Trophoblast cell (in vitro differentiated cells and primary cell): ENCODE results near the gene MRPL42.

Experiments used
- DNase-seq, 2 donors: peaks; one replicate each; pipeline ENCODE4 v3.0.0-alpha.2; 2016
- H2AFZ ChIP-seq: 2 replicates; pipeline ENCODE4 v1.6.1; 2013; ENCODE audit warnings: low read length, moderate library complexity, mild to moderate bottlenecking; ENCODE audit not compliant: insufficient read depth, poor library complexity
- H2AK5ac ChIP-seq: 2 replicates; pipeline ENCODE4 v1.6.1; 2013; ENCODE audit warnings: mild to moderate bottlenecking, low read length
- H2BK120ac ChIP-seq: 2 replicates; pipeline ENCODE4 v1.6.1; 2013; ENCODE audit warnings: low read length, mild to moderate bottlenecking, moderate library complexity; ENCODE audit not compliant: insufficient read depth, poor library complexity
- H2BK12ac ChIP-seq: 2 replicates; pipeline ENCODE4 v1.6.1; 2013; ENCODE audit warnings: mild to moderate bottlenecking, low read length, moderate library complexity
- H2BK5ac ChIP-seq: 2 replicates; pipeline ENCODE4 v1.6.1; 2013; ENCODE audit warnings: low read length, low read depth, moderate library complexity, mild to moderate bottlenecking; ENCODE audit not compliant: poor library complexity
- H3K14ac ChIP-seq: 2 replicates; pipeline ENCODE4 v1.6.1; 2013; ENCODE audit warnings: mild to moderate bottlenecking, low read length
- H3K18ac ChIP-seq: 2 replicates; pipeline ENCODE4 v1.6.1; 2013; ENCODE audit warnings: mild to moderate bottlenecking, low read length
- H3K23ac ChIP-seq: 2 replicates; pipeline ENCODE4 v1.6.1; 2013; ENCODE audit warnings: low read length
- H3K27ac ChIP-seq: 2 replicates; pipeline ENCODE4 v1.5.1; 2013; ENCODE audit warnings: low read depth, mild to moderate bottlenecking, inconsistent platforms, low read length, moderate library complexity
- H3K27me3 ChIP-seq: 2 replicates; pipeline ENCODE4 v1.6.1; 2013; ENCODE audit warnings: inconsistent platforms, mild to moderate bottlenecking, low read length, moderate library complexity; ENCODE audit not compliant: insufficient read depth
- H3K36me3 ChIP-seq, 2 experiments: 1 replicate in 1 of 2; 2 replicates in 1 of 2; pipeline ENCODE4 v1.6.1; 2013; ENCODE audit warnings: low read length in 2 of 2, mild to moderate bottlenecking in 2 of 2, moderate library complexity in 1 of 2; ENCODE audit not compliant: insufficient read depth in 2 of 2, control insufficient read depth in 1 of 2
- H3K4ac ChIP-seq: 2 replicates; pipeline ENCODE4 v1.6.1; 2013; ENCODE audit warnings: low read depth, mild to moderate bottlenecking, low read length, moderate library complexity
- H3K4me1 ChIP-seq, 2 experiments: 1 replicate in 1 of 2; 2 replicates in 1 of 2; pipeline ENCODE4 v1.6.1; 2013; ENCODE audit warnings: low read length in 2 of 2, mild to moderate bottlenecking in 2 of 2, moderate library complexity in 1 of 2; ENCODE audit not compliant: insufficient read depth in 2 of 2, control insufficient read depth in 1 of 2
- H3K4me2 ChIP-seq: 2 replicates; pipeline ENCODE4 v1.6.1; 2013; ENCODE audit warnings: inconsistent platforms, mild to moderate bottlenecking, low read length, moderate library complexity
- H3K4me3 ChIP-seq: 2 replicates; pipeline ENCODE4 v1.5.1; 2013; ENCODE audit warnings: mild to moderate bottlenecking, low read depth, low read length, inconsistent platforms
- H3K79me1 ChIP-seq: one replicate; pipeline ENCODE4 v1.6.1; 2013; ENCODE audit warnings: low read length
- H3K79me2 ChIP-seq: 2 replicates; pipeline ENCODE4 v1.6.1; 2013; ENCODE audit warnings: low read length, mild to moderate bottlenecking; ENCODE audit not compliant: control insufficient read depth, insufficient read depth, poor library complexity
- H3K9ac ChIP-seq: 2 replicates; pipeline ENCODE4 v1.6.1; 2013; ENCODE audit warnings: mild to moderate bottlenecking, low read length
- H3K9me3 ChIP-seq: 2 replicates; pipeline ENCODE4 v1.6.1; 2013; ENCODE audit warnings: low read depth, mild to moderate bottlenecking, control low read depth, inconsistent platforms, low read length; ENCODE audit not compliant: insufficient read depth
- H4K12ac ChIP-seq: 2 replicates; pipeline ENCODE4 v1.6.1; 2013; ENCODE audit warnings: low read depth, mild to moderate bottlenecking, low read length, moderate library complexity
- H4K8ac ChIP-seq: 2 replicates; pipeline ENCODE4 v1.6.1; 2013; ENCODE audit warnings: low read depth, mild to moderate bottlenecking, low read length, moderate library complexity
- H4K91ac ChIP-seq: one replicate; pipeline ENCODE4 v1.6.1; 2013; ENCODE audit warnings: low read depth, mild to moderate bottlenecking, low read length, moderate library complexity
- WGBS: extraction: QIAGEN DNeasy Blood & Tissue Kit; methylation state at CpG from one replicate; pipeline ENCODE4 v1.1.7; 2013; ENCODE audit warnings: missing lambda C conversion rate; ENCODE audit not compliant: insufficient read length, insufficient coverage; ENCODE audit errors: extremely low coverage; 5-methylcytosine and 5-hydroxymethylcytosine counted together

The MRPL42 gene

DNA sequence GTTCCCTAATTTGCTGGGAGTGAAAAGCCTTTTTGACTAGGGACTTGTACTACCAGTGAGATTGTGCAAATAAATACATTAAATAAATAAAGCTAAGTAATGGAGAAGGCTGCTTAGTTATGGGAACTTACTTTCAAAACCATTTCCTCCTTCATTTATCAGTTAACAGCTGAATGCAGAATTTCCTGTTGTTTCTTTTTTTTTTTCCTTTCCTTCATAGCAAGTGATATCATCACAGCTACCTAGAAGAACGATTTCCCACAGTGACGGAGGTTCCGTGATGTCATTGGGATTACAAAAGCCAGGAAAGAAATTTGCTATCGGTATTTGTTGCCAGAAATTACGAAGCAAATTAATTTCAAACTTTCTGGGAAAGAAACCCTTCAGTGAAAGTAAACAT, 63.0 kb downstream of the MRPL42 start:
- Histone ChIP-seq H3K4me1 (no peaks in the 10 kb centered on the region), H3K14ac (no peak overlapping the region), H4K8ac (no peak overlapping the region), H2AFZ (no peak overlapping the region), H4K12ac (no peak overlapping the region), H3K4me3 (no peak overlapping the region), H3K23ac (no peak overlapping the region), H3K18ac (no peak overlapping the region), H2BK5ac (no peak overlapping the region), H3K79me2 (no peaks in the 10 kb centered on the region), H3K4me2 (no peak overlapping the region), H2BK120ac (no peak overlapping the region), H3K27me3 (no peaks in the 10 kb centered on the region), H3K9ac (no peak overlapping the region), H3K9me3 (no peaks in the 10 kb centered on the region), H3K36me3 (no peaks in the 10 kb centered on the region), H3K79me1 (no peaks in the 10 kb centered on the region), H2AK5ac (no peak overlapping the region), H3K27ac (no peak overlapping the region), H4K91ac (no peak overlapping the region), H2BK12ac (no peak overlapping the region), H3K4ac (no peak overlapping the region)
- no CpG with 5 or more reads among the region's 5 CpGs for WGBS
- peak; percentile 11 to 77 for DNase-seq

DNA sequence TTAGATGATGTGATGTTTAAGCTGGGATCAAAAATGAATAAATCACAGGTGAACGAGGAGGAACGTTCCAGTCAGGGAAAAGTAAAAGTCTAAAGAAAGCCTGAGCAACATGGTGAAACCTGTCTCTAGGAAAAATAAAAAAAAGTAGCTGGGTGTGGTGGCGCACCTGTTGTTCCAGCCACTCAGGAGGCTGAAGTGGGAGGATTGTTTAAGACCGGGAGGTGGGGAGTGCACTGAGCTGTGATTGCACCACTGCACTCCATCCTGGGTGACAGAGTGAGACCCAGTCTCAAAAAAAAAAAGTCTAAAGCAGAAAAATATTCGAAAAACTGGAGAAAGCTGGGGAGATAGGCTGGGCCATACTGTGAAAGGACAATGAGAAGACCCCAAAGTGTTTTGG, 66.0 kb downstream of the MRPL42 start:
- H3K18ac ChIP-seq, result no peak overlapping the region
- no peak overlapping the region for H3K14ac ChIP-seq
- H3K36me3 ChIP-seq, result no peaks in the 10 kb centered on the region
- no peak overlapping the region for H4K91ac ChIP-seq
- no peaks in the 10 kb centered on the region for H3K4me1 ChIP-seq
- no peak overlapping the region for H3K27ac ChIP-seq
- H3K9me3 ChIP-seq, result no peaks in the 10 kb centered on the region
- no peak overlapping the region for H4K12ac ChIP-seq
- H3K79me1 ChIP-seq, result no peaks in the 10 kb centered on the region
- no peak overlapping the region for H3K9ac ChIP-seq
- H3K4me3 ChIP-seq, result no peak overlapping the region
- WGBS, result no CpG with 5 or more reads among the region's 5 CpGs
- H4K8ac ChIP-seq, result no peak overlapping the region
- no peak overlapping the region for H3K23ac ChIP-seq
- H2BK120ac ChIP-seq, result no peak overlapping the region
- no peaks in the 10 kb centered on the region for H3K27me3 ChIP-seq
- no peaks in the 10 kb centered on the region for H3K79me2 ChIP-seq
- H2AK5ac ChIP-seq, result no peak overlapping the region
- H2BK12ac ChIP-seq, result no peak overlapping the region
- H2BK5ac ChIP-seq, result no peak overlapping the region
- no peak overlapping the region for H2AFZ ChIP-seq
- DNase-seq, result no peak
- no peak overlapping the region for H3K4ac ChIP-seq
- no peak overlapping the region for H3K4me2 ChIP-seq

DNA sequence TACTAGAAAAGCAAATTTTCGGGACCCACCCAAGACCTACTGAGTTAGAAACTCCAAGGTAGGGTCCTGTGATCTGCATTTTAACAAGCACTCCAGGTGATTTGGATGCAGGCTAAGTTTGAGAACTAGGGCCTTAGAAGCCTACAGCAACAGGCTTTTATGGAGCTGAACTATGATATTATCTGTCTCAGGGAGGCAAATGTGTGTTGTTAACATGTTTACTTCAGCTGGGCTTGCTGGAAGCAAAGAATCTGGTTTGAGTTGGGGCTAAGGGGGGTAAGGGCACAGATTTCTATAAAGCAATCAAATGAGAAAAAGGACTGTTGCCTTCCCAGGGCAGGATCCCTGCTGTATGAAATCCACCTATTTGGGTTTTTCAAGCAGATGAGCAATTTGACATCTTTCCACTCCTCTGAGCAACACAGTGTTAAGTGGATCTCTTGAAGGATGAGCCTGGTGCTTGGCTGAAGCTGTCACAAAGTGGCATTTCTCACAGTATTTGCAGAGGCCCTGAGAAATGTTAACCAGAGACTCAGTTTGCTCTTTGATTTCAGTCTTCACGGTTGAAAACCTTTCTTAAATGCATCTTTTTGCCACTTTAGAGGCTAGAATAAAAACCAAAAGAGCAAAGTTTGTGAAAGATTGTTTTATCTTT, 68.9 kb downstream of the MRPL42 start:
- WGBS, result no CpG with 5 or more reads among the region's 2 CpGs
- H3K9ac ChIP-seq, result no peak overlapping the region

DNA sequence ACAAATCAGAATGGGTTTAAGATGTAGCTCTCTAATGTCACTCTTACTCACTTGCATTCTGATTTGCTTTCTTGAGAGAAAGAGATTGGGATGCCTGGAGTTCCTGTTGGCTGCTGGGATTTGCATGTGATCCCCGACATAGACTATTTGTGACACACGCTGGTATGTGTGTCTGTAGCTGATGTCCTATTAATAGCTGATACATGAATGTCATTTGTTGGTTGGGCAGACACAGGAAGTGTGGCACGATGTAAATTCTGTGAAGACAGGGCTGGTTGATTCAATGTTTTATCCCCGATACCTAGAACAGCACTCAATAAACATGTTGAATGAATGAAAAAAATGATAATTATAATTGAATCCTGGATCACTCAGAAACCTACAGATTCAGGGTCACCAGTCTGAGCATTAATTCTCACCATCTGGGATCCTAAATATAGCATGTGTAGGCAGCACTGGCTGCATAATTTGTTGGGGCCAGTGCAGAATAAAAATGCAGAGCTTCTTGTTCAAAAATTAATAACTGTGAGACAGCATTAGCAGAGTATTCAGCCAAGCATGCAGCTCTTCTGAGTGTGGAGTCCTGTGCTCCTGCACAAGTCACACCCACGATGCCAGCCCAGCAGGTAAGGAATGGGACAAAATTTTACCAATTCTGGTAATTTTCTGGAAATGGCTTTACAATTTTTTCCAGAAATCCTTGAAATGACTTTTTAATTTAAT, 69.6 kb downstream of the MRPL42 start:
- Histone ChIP-seq H3K9ac (no peak overlapping the region), H2AK5ac (no peak overlapping the region), H3K79me1 (no peaks in the 10 kb centered on the region), H3K79me2 (no peaks in the 10 kb centered on the region), H3K27me3 (no peaks in the 10 kb centered on the region), H3K4ac (no peak overlapping the region), H3K36me3 (no peaks in the 10 kb centered on the region), H3K4me2 (no peak overlapping the region), H4K8ac (no peak overlapping the region), H2BK5ac (no peak overlapping the region), H3K4me3 (no peak overlapping the region), H2BK12ac (no peak overlapping the region), H2BK120ac (no peak overlapping the region), H4K12ac (no peak overlapping the region), H3K9me3 (no peaks in the 10 kb centered on the region), H3K18ac (no peak overlapping the region), H3K27ac (no peak overlapping the region), H3K14ac (no peak overlapping the region), H2AFZ (no peak overlapping the region), H3K4me1 (no peaks in the 10 kb centered on the region), H4K91ac (no peak overlapping the region), H3K23ac (no peak overlapping the region)
- no peak for DNase-seq
- WGBS, result no CpG with 5 or more reads among the region's 5 CpGs

More for the DNA sequence above, 68.9 kb downstream of the MRPL42 start:
- Histone ChIP-seq H3K18ac (no peak overlapping the region), H2BK5ac (no peak overlapping the region), H2BK12ac (no peak overlapping the region), H3K27ac (no peak overlapping the region), H3K4ac (no peak overlapping the region), H2AK5ac (no peak overlapping the region), H3K23ac (no peak overlapping the region), H3K27me3 (no peaks in the 10 kb centered on the region), H3K79me1 (no peaks in the 10 kb centered on the region), H3K14ac (no peak overlapping the region), H2AFZ (no peak overlapping the region), H3K79me2 (no peaks in the 10 kb centered on the region), H4K8ac (no peak overlapping the region), H4K91ac (no peak overlapping the region), H3K4me1 (no peaks in the 10 kb centered on the region), H3K4me3 (no peak overlapping the region), H4K12ac (no peak overlapping the region), H3K9me3 (no peaks in the 10 kb centered on the region), H3K36me3 (no peaks in the 10 kb centered on the region), H3K4me2 (no peak overlapping the region), H2BK120ac (no peak overlapping the region)
- DNase-seq, result no peak
